HepG2 (cell line): Measurements from ENCODE around the gene NSFL1C. TPM values are rescaled to one million over a fixed set of nuclear protein-coding genes. Genes with fewer than 3 reads are reported as not detected.

Source experiments
- ARNT2 ChIP-seq: sonication (generic); formaldehyde crosslinking; IDR thresholded peaks from 2 replicates; pipeline ENCODE4 v1.8.0; 2022; ENCODE audit warnings: mild to moderate bottlenecking, low read depth, missing genetic modification reagents, moderate library complexity
- CREB1 ChIP-seq, 2 experiments: fragments of 450-650 bp in 1 of 2; IDR thresholded peaks; 2 replicates each; pipeline ENCODE4 v1.6.1; 2016 to 2017; ENCODE audit warnings: control low read depth in 1 of 2, mild to moderate bottlenecking in 1 of 2, missing compliant biosample characterization in 1 of 2, missing genetic modification characterization in 1 of 2
- MTA3 ChIP-seq: sonication (generic); formaldehyde crosslinking; IDR thresholded peaks from 2 replicates; pipeline ENCODE4 v1.4.0; 2020; ENCODE audit warnings: missing genetic modification reagents
- MXD1 ChIP-seq: sonication (generic); formaldehyde crosslinking; IDR thresholded peaks from 2 replicates; pipeline ENCODE4 v1.4.0; 2020; ENCODE audit warnings: mild to moderate bottlenecking, missing genetic modification reagents
- NR2F2 ChIP-seq: IDR thresholded peaks from 2 replicates; pipeline ENCODE4 v1.6.1; 2012; ENCODE audit warnings: low read depth, inconsistent platforms, borderline replicate concordance
- RERE ChIP-seq: IDR thresholded peaks from 2 replicates; pipeline ENCODE4 v1.6.1; 2016; ENCODE audit warnings: low read depth, missing genetic modification reagents, missing compliant biosample characterization
- REST ChIP-seq, 2 experiments: IDR thresholded peaks; 2 replicates each; pipeline ENCODE4 v1.6.1; 2011 to 2012; ENCODE audit warnings: low read length in 2 of 2, borderline replicate concordance in 1 of 2, low read depth in 1 of 2, mild to moderate bottlenecking in 1 of 2, moderate library complexity in 1 of 2
- SMAD9 ChIP-seq: sonication (generic); formaldehyde crosslinking; IDR thresholded peaks from 2 replicates; pipeline ENCODE4 v1.5.1; 2020; ENCODE audit warnings: mild to moderate bottlenecking, missing genetic modification reagents
- SMARCC2 ChIP-seq: fragments of 450-650 bp; IDR thresholded peaks from 2 replicates; pipeline ENCODE4 v1.6.1; 2017; ENCODE audit warnings: antibody characterized with exemption, mild to moderate bottlenecking
- SMC3 ChIP-seq: IDR thresholded peaks from 2 replicates; pipeline ENCODE4 v1.6.1; 2011; ENCODE audit warnings: low read length, improper control_type of control experiment
- SOX5 ChIP-seq: IDR thresholded peaks from 2 replicates; pipeline ENCODE4 v1.6.1; 2016; ENCODE audit warnings: borderline replicate concordance
- SSRP1 ChIP-seq: IDR thresholded peaks from 2 replicates; pipeline ENCODE4 v1.6.1; 2016; ENCODE audit warnings: control low read depth
- SUZ12 ChIP-seq: fragments of 150-350 bp; IDR thresholded peaks from 2 replicates; pipeline ENCODE4 v1.6.1; 2014; ENCODE audit warnings: low read depth, low read length
- THAP7 ChIP-seq: sonication (generic); formaldehyde crosslinking; IDR thresholded peaks from 2 replicates; pipeline ENCODE4 v1.8.1; 2023; ENCODE audit warnings: mild to moderate bottlenecking, missing genetic modification reagents
- ZNF225 ChIP-seq: sonication (generic); formaldehyde crosslinking; IDR thresholded peaks from 2 replicates; pipeline ENCODE4 v1.4.0; 2020; ENCODE audit warnings: mild to moderate bottlenecking, missing genetic modification reagents
- ZNF572 ChIP-seq: sonication (generic); formaldehyde crosslinking; IDR thresholded peaks from 2 replicates; pipeline ENCODE4 v1.5.1; 2020; ENCODE audit warnings: mild to moderate bottlenecking, missing genetic modification reagents
- ZNF577 ChIP-seq: sonication (generic); formaldehyde crosslinking; IDR thresholded peaks from 2 replicates; pipeline ENCODE4 v1.4.0; 2020; ENCODE audit warnings: mild to moderate bottlenecking, low read depth, missing genetic modification reagents, borderline replicate concordance
- ZNF878 ChIP-seq: sonication (generic); formaldehyde crosslinking; IDR thresholded peaks from 2 replicates; pipeline ENCODE4 v1.8.1; 2023; ENCODE audit warnings: mild to moderate bottlenecking, missing genetic modification reagents, moderate library complexity
- ZSCAN20 ChIP-seq: sonication (generic); formaldehyde crosslinking; IDR thresholded peaks from 2 replicates; pipeline ENCODE4 v1.4.0; 2020; ENCODE audit warnings: missing genetic modification reagents, mild to moderate bottlenecking, borderline replicate concordance
- polyA plus RNA-seq, 8 experiments: library from polyadenylated mRNA; depleted of rRNA in 3 of 8; stranded (reverse) in 7 of 8; unstranded in 1 of 8; fragments of >200 nt; fragmentation: Illumina TruSeq in 4 of 8; extraction: Trizol in 4 of 8; gene quantifications; 2 replicates each; pipeline versions ENCODE4 v1.2.1 to v1.2.3, GENCODE V29; 2011 to 2016; ENCODE audit warnings: low read depth in 4 of 8, missing spikeins in 1 of 8, mixed read lengths in 1 of 8; ENCODE audit not compliant: insufficient read depth in 1 of 8
- total RNA-seq, 5 experiments: library from RNA; depleted of rRNA; stranded (reverse); fragments of >200 nt; fragmentation: Illumina TruSeq; extraction: Trizol; gene quantifications; 2 replicates each; pipeline ENCODE4 v1.2.3, GENCODE V29; 2016; ENCODE audit warnings: low read depth in 1 of 5

NSFL1C gene
- total and polyA plus RNA-seq, 2 of the 13 experiments (the other 11 are each of a cell fraction or from before 2014, with no cell fraction given), result 22.9 to 62.7 TPM

GRCh38 chr20:1469925-1470571 is 3.4 kb upstream of the NSFL1C start (continued):
- TF ChIP-seq SMC3 (peak; percentile 94), THAP7 (CRISPR knock-in tag) (0 out of 2 replicates have a peak, but pooled peaks have one; percentile 57), ZNF572 (CRISPR knock-in tag) (no peak), NR2F2 (no peak), ZSCAN20 (CRISPR knock-in tag) (no peak), MXD1 (no peak), SSRP1 (CRISPR knock-in tag) (peak; percentile 95; the same call in 1 of the 2 replicates), REST (IDR thresholded peaks at IDR 0.05; ENCODE audit: borderline replicate concordance in 1 of 2, low read depth in 1 of 2, low read length in 2 of 2) (no peak), CREB1 (IDR thresholded peaks at IDR 0.05) (no peak), CREB1 (CRISPR knock-in tag; IDR thresholded peaks at IDR 0.05) (no peak), SMAD9 (CRISPR knock-in tag) (no peak), SMARCC2 (0 out of 2 replicates have a peak, but pooled peaks have one; percentile 34), ZNF225 (CRISPR knock-in tag) (peak; percentile 89; the same call in 1 of the 2 replicates), ZNF878 (0 out of 2 replicates have a peak, but pooled peaks have one; percentile 34), ZNF577 (no peak), SOX5 (CRISPR knock-in tag) (no peak; the same call in 1 of the 2 replicates), RERE (CRISPR knock-in tag) (no peak), ARNT2 (CRISPR knock-in tag) (0 out of 2 replicates have a peak, but pooled peaks have one; percentile 33), SUZ12 (peak; percentile 36; the same call in 1 of the 2 replicates), MTA3 (CRISPR knock-in tag) (no peak)
